SK-N-MC (cell line): ENCODE data around the gene EFCAB6.

ENCODE experiments used
- DNase-seq: peaks from one replicate; pipeline ENCODE4 v3.0.0-alpha.2; 2011; ENCODE audit warnings: low read depth, low spot score
- H3K27ac ChIP-seq: fragments of 200-600 bp; sonication (generic); 2 replicates; pipeline ENCODE4 v1.5.1; 2016; ENCODE audit warnings: mixed run types
- H3K36me3 ChIP-seq: fragments of 200-600 bp; sonication (generic); 2 replicates; pipeline ENCODE4 v1.6.1; 2017; ENCODE audit warnings: antibody characterized with exemption, low read length, mixed read lengths; ENCODE audit not compliant: insufficient read depth
- H3K4me3 ChIP-seq: fragments of 200-600 bp; sonication (generic); 2 replicates; pipeline ENCODE4 v1.5.1; 2016
- H3K9ac ChIP-seq: fragments of 200-600 bp; sonication (generic); 2 replicates; pipeline ENCODE4 v1.8.0; 2017; ENCODE audit warnings: mixed run types, mixed read lengths; ENCODE audit not compliant: insufficient read length
- H3K9me3 ChIP-seq: fragments of 200-600 bp; sonication (generic); 2 replicates; pipeline ENCODE4 v1.6.1; 2017; ENCODE audit warnings: low read depth, mild to moderate bottlenecking, antibody characterized with exemption, low read length, moderate library complexity, mixed read lengths
- EZH2 ChIP-seq: fragments of 200-600 bp; sonication (generic); IDR thresholded peaks from one replicate; pipeline ENCODE4 v1.6.1; 2017; ENCODE audit warnings: antibody characterized with exemption
- FOXP2 ChIP-seq: optimal IDR thresholded peaks from 2 replicates; pipeline ENCODE3; 2011; ENCODE audit warnings: mild to moderate bottlenecking, moderate library complexity; ENCODE audit not compliant: insufficient read depth; ENCODE audit errors: extremely low read length, control extremely low read depth
- POLR2AphosphoS5 ChIP-seq: IDR thresholded peaks from 2 replicates; pipeline ENCODE4 v1.6.1; 2012; ENCODE audit warnings: mild to moderate bottlenecking, low read depth, low read length, borderline replicate concordance

The EFCAB6 gene

GRCh38 chr22:43812149-43812842 lies at the start of gene EFCAB6:
TSS of gene EFCAB6 (minus strand) at chr22:43812305. CDS start at chr22:43782318, 29,987 bp downstream.
- no peak within 1 kb of the TSS for H3K27ac ChIP-seq
- DNase-seq: peak; percentile 69
- no peaks in the 10 kb centered on the region for H3K36me3 ChIP-seq
- peak within 1 kb of the TSS; percentile 61 for H3K9ac ChIP-seq
- TF ChIP-seq EZH2 (no peak), POLR2AphosphoS5 (peak; percentile 63; the same call in 1 of the 2 replicates), FOXP2 (no peak)
- no peaks in the 10 kb centered on the region for H3K9me3 ChIP-seq
- peak within 1 kb of the TSS; percentile 74 for H3K4me3 ChIP-seq

- H3K9me3 ChIP-seq: no peaks in the 10 kb centered on the region
- no peak overlapping the region for H3K4me3 ChIP-seq
- no peak overlapping the region for H3K9ac ChIP-seq
- H3K36me3 ChIP-seq: no peaks in the 10 kb centered on the region
- DNase-seq: no peak
- H3K27ac ChIP-seq: no peak overlapping the region
- no peak for TF ChIP-seq FOXP2
- no peak for TF ChIP-seq EZH2
- TF ChIP-seq POLR2AphosphoS5: no peak
Measured at GRCh38 chr22:43861529-43861928, 49.4 kb upstream of the EFCAB6 start.

GRCh38 chr22:43860831-43861230 lies 48.7 kb upstream of the EFCAB6 start:
- TF ChIP-seq EZH2 (no peak), POLR2AphosphoS5 (no peak), FOXP2 (no peak)
- DNase-seq: no peak
- Histone ChIP-seq H3K27ac (no peak overlapping the region), H3K36me3 (no peaks in the 10 kb centered on the region), H3K4me3 (no peak overlapping the region), H3K9me3 (no peaks in the 10 kb centered on the region), H3K9ac (no peak overlapping the region)

- H3K4me3 ChIP-seq: no peak overlapping the region
- TF ChIP-seq POLR2AphosphoS5: no peak
- no peak for TF ChIP-seq EZH2
Measured at GRCh38 chr22:43860126-43860525, 48.0 kb upstream of the EFCAB6 start.

GRCh38 chr22:43859621-43860020 lies 47.5 kb upstream of the EFCAB6 start:
- Histone ChIP-seq H3K27ac (no peak overlapping the region), H3K9me3 (no peaks in the 10 kb centered on the region), H3K4me3 (no peak overlapping the region), H3K36me3 (no peaks in the 10 kb centered on the region), H3K9ac (no peak overlapping the region)
- no peak for TF ChIP-seq EZH2
- TF ChIP-seq POLR2AphosphoS5: no peak
- TF ChIP-seq FOXP2: no peak
- DNase-seq: no peak

More at GRCh38 chr22:43860126-43860525, 48.0 kb upstream of the EFCAB6 start:
- DNase-seq: no peak
- Histone ChIP-seq H3K27ac (no peak overlapping the region), H3K36me3 (no peaks in the 10 kb centered on the region), H3K9ac (no peak overlapping the region), H3K9me3 (no peaks in the 10 kb centered on the region)

GRCh38 chr22:43859176-43859575 lies 47.1 kb upstream of the EFCAB6 start:
- Histone ChIP-seq H3K27ac (no peak overlapping the region), H3K36me3 (no peaks in the 10 kb centered on the region), H3K9ac (no peak overlapping the region), H3K4me3 (no peak overlapping the region), H3K9me3 (no peaks in the 10 kb centered on the region)
- no peak for DNase-seq
- TF ChIP-seq EZH2 (no peak), POLR2AphosphoS5 (no peak), FOXP2 (no peak)

- H3K4me3 ChIP-seq: no peak overlapping the region
- no peaks in the 10 kb centered on the region for H3K36me3 ChIP-seq
- no peak overlapping the region for H3K9ac ChIP-seq
- DNase-seq: no peak
- no peaks in the 10 kb centered on the region for H3K9me3 ChIP-seq
- H3K27ac ChIP-seq: no peak overlapping the region
- TF ChIP-seq EZH2 (no peak), FOXP2 (no peak), POLR2AphosphoS5 (no peak)
Measured at GRCh38 chr22:43858156-43858895, 46.2 kb upstream of the EFCAB6 start.

- no peaks in the 10 kb centered on the region for H3K36me3 ChIP-seq
- H3K27ac ChIP-seq: no peak overlapping the region
- H3K4me3 ChIP-seq: no peak overlapping the region
- no peak for TF ChIP-seq POLR2AphosphoS5
- TF ChIP-seq FOXP2: no peak
- no peak for TF ChIP-seq EZH2
- no peak overlapping the region for H3K9ac ChIP-seq
- H3K9me3 ChIP-seq: no peaks in the 10 kb centered on the region
- no peak for DNase-seq
Measured at GRCh38 chr22:43857367-43857766, 45.3 kb upstream of the EFCAB6 start.
